Activated CD4-positive, alpha-beta T cell treated with anti-CD3 and anti-CD28 coated beads, Interleukin-2, Interleukin-4, amounts not matched to agents 100 ng/mL and 50 ng/mL, durations not matched to agents 16 hours and 8 hours (primary cell): Measurements from ENCODE around the gene APBB2.

Experiments used
- DNase-seq: peaks from one replicate; pipeline ENCODE4 v3.0.0-alpha.2; 2020; ENCODE audit warnings: low spot score

The APBB2 gene

DNA sequence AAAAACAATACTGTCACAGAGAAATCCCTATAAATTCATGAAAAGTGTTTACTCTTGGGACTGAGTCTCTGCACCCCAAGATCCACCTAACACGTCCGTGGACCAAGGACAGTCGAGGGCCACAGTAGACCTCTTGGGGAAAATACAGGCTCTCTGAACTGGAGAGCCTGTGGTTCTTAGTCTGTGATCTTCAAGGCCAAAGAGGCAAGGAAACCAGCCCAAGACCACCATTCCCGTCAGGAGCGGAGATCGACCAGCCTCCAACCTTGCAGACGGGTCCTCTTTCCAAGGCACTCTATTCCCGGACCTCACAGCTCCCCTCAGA lies 1.6 kb upstream of the APBB2 start:
- DNase-seq, result no peak

DNA sequence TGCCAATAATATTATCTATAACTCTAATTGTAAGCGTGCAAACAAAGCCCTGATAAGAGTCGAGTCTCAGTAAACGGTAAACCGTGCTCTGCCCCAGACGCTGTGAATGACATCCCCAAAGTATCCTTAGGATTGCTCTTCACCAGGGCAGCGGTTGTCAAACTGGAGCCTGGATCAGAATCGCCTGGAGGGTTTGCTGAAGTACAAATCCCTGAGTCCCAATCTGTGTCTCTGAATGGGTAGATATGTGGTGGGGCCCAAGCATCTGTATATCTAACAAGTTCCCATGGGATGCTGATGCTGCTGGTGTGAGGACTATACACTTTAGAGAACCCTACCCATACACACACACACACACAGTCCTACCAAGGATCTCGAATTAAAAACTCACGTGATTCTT lies 813 bp upstream of the APBB2 start:
- DNase-seq, result no peak

DNA sequence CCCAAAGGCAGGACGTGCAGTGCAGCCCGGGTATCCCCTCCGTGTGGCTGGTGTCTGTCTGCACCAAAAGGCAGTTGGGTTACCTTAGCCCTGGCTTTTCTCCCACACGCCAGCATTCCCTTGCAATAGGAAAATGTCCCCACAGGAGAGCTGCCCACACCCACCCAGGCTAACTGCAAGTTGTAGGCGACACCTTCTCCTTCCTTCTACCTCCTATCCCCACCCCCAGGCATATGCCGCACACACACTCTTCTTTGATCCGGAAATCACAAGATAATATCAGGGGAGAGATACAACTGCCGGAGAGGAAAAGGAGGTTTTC lies 444 bp upstream of the APBB2 start:
- DNase-seq, result no peak

DNA sequence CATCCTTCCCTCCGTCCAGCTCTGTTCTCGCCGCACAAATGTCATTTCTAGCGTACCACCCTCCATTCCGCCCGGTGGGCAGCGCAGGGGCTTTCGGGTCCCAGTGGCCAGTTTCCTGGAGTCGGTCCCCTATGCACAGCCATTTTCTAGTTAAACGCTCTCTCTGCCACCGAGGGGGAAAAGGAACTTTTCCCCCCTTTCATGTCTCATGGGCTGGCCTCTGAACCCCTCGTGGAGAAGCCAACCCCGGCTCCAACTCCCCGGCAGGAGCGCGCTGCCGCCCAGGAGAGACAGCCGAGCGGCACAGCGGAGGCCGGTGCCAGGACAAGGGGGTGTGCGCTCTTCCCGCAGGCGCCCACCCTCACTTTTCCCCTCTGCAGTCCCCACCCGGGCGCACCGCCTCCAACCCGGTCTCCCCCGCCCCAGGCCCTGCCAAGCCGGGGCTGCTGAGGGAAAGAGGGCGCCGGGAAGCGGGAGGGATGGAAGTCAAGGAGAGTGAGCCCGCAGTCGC lies 662 bp downstream of the APBB2 start:
- no peak for DNase-seq

DNA sequence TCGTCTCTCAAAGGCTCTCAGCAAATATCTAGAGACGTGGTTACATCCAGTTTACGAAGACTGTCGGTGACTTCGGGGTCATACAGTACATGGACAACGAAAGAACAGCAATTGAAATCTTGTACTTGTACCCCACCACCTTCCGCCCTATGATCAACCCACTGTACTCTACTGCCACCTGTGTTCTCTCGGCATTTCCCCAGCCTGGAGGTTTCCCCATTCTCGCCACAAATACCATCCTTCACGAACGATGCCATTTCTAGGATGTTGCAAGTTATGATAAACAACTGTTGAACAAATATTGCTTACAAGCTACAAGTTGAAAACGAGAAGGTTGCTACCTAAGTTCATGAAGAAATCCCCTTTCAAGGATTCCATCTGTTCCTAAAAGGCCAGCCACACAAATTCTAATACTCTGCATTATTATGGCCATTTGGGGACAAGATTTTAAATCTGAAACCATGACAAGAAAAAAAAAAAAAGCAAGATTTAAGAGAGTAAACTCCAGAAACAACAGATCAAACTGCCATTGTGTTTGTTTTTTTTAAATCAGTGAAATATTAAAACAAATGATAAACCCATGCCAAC lies 1.6 kb downstream of the APBB2 start:
- no peak for DNase-seq

DNA sequence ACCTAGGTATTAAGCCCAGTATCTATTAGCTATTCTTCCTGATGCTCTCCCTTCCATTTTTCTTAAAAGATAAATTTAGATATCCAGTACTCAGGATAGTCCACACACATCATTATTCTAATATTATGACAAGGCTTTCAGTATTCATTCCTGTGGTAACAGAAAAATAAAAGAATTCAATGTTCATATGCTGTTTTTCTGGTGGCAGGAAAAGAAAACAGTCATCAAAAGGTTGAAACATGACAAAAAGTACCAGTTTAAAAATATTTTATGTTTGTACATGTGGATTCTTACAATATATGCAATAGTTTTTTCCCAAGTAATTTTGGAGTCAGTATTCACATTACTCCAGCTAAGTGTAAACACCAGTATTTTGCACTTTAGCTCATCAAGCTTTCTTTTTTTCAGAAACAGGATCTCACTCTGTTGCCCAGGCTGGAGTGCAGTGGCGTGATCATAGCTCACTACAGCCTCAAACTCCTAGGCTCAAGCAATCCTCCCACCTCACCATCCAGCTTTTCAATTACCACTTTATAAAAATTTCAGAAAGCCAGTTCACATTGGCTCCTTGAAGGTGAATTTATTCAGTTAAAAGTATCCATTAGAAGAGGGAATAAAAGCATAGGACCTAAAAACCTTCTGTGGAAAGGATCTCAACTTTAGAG lies 2.3 kb downstream of the APBB2 start:
- no peak for DNase-seq

DNA sequence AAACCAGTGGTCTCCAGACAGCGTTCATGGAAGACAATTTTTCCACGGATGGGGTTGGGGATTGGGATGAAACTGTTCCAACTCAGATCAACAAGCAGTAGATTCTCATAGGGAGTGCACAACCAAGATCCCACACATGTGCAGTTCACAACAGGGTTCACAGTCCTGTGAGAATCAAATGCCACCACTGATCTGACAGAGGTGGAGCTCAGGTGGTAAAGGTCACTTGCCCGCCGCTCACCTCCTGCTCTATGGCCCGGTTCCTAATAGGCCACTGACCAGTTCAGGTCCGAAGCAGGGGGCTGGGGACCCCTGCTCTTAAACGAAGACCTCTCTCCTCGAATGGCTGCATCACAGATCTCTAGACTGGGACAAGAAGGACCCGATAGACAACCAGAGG lies 4.4 kb downstream of the APBB2 start:
- DNase-seq, result no peak

DNA sequence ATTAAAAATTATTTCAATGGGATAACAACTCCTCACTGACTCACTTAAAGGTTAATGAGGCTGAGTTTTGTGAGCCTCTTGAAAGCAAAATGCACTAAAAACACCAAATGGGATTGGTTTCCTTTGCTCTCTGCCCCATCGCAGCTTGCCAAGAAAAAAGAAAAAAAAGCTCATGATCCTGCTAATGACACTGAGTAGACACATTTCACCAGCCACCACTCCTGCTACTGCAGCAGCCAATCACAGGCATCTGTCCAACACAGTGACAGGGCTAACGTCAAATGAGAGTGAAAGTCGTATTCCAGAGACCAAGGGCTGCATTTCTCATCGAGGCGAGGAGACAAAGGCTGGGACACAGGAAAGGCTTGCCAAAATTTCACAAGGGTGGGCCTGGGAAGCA lies 5.2 kb downstream of the APBB2 start:
- DNase-seq, result no peak

DNA sequence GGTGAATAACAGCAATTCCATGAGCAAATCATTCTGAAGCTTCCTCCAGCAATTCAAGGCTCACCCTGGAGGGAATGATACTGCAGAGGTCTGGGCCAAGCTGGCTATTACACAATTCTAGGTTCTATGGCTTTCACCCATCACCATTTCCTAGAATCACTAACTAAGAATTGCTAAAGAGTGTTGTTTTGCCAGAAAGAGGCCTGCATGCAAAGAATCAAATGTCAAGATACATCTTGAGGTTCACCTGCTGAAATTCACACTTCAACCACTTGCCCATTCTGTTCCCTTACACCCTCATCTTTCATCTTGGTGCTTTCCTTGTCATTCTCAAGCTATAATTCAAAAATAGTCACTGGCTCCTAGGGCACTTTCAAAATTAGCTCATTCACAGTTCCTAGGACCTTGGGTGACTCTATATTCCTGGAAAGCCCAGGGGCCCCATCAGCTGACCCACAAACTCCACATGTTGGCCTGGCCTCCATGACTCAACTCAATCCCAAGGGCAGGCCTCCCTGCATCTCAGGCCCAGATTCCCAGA lies 7.0 kb downstream of the APBB2 start:
- peak; percentile 34 for DNase-seq

DNA sequence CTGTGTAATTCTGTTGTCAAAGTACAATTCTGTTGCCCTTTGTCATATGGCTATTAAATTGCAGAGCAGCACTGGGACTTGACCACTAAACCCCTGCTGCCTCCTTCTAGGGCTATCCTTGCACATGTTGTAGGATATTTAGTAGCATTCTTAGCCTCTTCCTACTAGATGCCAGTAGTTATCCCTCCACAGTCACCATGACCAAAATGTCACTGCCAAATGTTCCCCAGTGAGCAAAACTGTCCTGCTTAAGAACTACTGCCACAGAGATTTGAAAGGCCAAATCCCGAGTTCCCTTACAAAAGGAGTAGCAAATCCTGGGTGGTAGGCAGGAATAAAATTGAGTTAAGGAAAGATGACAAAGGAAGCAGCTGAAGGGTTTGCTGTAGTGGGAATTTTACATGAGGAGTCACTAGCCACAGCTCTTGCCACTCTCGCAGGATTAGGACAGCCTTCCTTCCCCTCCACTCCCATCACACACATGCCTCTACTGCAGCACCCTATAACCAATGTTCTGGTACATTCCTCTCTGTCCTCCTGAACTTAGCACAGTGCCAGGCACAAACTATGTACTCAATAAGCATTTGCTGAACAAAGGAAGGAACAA lies 8.4 kb downstream of the APBB2 start:
- no peak for DNase-seq

DNA sequence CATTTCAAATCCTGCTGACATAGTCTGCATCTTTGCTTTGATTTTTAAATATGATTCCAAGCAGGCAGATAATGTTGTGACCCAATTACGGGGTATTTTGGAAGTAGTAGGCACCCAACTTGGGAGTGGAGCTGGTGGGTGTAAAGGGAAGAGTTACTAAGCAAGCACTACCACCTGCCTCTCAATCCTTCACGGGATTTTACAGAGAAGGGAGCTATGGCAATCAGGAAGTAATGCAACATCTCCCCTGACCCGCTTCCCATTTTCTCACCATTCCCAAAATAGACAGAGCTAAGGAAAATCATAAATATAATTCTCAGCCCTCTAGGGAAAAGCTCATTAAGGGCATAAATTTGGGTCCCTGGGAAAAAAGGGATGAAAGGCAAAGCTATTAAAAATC lies 9.2 kb downstream of the APBB2 start:
- DNase-seq, result no peak

DNA sequence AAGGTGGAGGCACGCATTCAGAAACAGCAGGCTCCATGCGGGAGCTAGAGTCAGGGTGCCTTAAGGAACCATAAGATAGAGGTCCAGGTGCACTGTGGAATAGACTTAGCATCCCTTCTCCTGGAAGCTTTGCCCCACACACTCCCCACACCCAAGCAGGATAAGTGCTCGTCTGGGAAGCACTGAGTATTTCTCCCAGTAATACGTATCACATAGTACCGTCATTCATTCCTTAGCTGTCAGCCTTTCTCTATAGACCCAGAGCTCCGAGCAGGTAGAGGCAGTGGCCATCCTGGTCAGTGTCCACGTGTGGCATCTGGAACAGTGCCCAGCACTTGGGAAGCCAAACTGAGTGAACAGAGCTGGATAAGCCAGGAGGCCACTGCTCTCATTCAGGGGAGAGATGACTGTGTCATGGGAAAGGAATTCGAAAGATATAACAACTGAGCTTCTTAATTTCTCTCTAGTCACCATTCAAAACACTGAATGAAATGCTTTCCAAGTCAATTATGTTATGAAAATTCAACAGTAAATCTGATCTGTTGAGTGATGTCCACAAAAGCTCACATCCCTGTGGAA lies 9.9 kb downstream of the APBB2 start:
- DNase-seq, result no peak

DNA sequence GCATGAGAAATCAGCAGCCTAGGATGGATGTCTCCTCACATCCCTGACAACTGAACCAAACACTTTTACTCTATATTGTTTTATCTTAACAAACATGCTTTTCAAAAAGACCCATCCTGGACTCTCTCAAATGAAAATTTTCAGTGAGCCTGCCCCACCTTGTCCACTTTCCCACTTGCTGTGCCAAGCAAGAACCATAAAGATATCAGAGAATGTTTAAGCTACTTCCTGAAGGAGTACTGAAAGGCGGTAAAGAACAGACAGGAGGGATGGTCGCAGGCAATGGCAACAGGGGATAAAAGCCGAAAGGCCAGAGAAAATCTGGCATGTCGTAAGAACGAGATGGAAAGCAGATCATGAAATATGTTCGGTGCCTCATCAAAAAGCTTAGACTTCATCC lies 10.5 kb downstream of the APBB2 start:
- DNase-seq, result no peak

DNA sequence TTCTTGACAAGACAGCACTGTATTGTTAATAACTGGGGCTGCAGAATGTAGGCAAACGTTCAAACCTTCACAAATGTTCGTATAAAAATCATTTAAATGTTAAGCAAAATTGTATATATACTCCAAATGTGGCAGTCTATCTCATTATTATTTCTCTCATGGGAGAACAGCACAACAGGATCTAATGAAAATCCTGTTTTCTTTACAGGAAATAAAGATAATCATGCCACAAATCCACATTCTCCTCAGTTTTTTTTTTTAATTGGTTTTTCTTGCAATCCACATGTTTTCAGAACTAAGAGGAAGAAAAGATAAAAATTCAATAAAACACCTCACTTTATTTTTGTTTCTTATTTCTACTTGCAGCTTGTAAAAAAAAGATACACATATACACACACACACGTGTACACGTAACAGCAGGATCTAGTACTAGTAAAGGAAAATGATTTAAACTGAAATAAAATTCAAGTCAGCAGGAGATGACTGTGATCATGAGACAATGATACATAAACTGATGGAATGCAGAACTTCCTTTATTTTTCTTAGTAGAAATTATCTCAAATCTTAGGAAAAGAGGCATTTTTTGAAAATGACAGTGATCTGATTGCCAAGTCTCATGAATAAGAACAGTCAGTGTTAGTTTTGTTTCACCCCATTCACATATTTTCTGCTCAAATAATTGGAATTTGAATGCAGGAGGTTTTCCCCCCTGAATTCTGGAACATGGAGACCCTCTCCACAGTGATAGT lies 11.3 kb downstream of the APBB2 start:
- DNase-seq, result no peak

DNA sequence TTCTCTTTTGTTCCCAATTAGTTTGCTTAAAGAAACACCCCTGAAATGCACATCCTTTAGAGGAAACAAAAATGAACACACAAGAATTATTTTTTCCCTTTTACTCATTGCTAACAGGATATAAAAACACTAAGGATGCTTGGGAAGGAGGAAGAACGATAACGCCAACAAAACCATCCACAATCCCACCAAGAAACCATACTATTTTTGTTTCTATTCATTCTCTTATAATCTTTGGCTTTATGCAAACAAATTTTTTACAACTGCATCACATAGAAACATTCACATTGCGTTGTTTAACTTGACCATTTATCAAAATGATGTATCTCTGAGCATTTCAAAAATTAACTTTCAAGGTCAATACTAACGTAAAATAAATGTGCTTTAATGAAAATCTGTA lies 12.0 kb downstream of the APBB2 start:
- DNase-seq, result no peak

DNA sequence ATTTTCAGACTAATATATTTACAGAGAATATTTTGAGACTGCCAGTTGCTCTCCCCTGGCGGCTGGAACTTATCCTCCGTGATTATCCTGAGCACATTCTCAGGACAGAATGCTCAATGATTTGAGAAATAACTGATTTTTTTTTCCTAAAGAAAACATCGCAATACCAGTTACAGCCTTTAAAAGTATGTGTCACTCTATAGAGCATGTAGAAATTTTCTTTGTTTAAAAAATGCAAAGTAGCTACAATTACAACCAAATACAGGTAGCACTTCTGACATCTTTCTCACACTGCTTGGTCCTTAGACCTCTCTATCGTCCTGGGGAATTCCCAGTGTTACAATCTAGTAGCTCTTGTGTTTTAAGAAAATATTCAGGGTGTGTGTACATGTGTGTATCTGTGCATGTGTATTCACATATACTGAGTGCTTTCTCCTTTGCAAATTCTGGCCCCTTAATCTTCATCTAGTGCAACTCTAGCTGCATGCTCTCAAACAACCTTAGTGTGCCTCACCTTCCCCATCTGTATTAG lies 13.8 kb downstream of the APBB2 start:
- DNase-seq, result no peak

DNA sequence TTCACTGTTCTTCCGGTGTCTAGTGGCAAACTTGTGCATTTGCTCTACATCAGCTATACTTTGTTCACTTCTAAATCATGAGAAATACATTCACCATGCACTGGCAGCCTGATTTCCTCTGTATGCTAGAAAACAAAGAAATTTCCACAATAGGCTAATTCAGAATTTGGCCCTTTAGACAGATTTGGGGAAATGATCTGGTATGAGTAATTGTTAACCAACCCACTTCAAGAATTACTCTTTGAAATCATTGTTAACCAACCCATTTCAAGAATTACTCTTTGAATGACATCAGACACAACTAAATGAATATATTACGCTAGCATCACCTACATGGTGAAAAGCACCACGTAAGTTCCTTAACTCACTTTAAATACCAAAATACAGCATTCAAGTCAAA lies 14.6 kb downstream of the APBB2 start:
- DNase-seq, result no peak

DNA sequence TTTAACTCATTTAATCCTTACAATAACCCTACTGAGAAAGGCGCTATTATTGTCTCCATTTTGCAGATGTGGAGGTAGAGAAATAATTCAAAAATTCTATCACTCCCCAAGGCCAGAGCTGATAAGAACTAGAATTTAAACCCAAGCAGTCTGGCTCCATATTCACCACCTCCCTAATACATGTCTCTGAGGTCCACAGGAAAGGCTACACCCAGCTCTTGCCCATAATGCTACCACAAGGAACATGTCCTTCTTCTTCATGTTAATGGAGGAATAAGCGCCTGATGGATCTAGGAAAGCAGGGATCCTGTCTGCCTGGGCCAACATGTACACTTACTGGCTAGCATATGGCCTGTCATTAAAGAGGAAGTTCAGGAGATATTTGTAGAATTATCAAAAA lies 16.3 kb downstream of the APBB2 start:
- no peak for DNase-seq

DNA sequence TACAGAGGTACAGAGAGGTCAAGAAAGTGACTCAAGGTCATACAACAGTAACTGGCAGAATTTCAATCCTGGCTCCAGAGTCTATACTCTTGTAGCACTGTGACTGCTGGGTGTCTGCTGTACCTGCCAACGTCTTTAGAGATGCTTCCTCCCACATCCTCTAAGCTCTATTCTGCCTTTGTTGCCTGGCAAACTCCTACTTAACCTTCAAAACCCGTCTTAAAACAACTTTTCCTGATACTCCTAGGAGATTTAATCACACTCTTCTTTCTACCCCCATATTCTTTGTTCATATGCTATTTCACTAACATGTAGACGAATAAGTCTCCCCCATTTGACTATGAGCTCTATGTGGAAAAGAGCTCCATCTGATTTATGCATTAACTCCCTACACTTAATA lies 16.8 kb downstream of the APBB2 start:
- no peak for DNase-seq

DNA sequence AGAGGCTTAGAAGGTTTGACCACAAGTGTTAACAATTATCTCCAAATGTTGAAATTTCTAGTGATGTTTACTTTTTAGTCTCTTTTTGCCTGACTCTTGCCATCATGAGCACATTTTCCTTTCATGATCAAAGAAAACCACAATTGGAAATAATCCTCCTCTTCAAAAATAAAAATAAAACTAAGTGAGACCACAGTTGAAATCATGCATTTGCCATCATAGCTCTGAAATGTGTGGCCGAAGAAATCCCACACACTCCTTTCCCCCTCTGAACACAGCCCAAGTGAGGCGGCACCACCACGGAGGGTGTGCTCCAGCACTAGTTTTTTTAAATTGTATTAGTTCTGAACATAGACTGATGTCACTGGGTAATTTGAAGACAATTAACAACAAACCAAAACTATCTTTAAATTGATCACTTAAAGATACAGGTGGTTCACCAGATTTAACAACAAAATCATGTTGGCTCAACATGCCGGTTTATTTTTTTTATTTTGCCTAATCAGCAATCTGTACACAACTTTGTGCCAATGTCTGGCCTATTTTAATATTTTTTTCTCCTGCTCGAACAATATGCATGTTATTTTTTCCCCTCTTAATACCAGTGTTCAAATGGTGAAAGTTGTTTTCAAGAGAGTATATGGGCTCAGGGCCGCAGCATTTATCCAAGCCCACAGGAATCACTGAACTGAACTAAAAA lies 17.6 kb downstream of the APBB2 start:
- no peak for DNase-seq

DNA sequence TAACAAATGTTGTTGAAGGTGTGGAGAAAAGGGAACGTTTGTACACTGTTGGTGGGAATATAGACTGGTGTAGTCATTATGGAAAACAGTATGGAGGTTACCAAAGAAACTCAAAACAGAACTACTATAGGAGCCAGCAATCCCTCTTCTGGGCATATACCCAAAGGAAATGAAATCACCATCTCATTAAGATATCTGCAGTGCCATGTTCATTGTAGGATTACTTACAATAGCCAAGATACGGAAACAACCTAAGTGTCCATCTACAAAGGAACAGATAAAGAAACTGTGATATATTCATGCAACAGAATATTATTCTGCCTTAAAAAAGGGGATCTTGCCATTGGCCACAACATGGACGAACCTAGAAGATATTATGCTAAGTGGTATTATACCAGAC lies 22.2 kb downstream of the APBB2 start:
- DNase-seq, result no peak

DNA sequence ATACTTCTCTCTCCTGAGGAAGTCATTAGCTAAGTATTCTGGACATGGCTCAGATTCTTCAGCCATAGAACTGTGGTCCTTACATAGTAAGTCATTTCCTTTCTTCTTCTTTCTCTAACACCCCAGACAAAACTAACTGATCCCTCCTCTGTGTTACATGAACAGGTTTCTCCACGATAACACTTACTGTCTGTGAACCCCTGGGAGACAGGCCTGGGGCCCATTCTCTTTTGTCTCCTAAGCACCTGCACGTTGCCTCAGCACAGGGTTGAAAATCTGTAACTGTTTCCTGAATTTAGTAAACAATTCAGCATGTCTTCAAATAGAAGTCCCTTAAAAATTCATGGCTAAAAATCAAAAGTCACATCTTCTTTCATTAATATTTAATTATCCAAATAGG lies 24.7 kb downstream of the APBB2 start:
- no peak for DNase-seq
